Activated CD4-positive, alpha-beta T cell treated with anti-CD3 and anti-CD28 coated beads, Interleukin-10, Interleukin-2, amounts not matched to agents 100 ng/mL and 50 ng/mL, durations not matched to agents 16 hours and 8 hours (primary cell): ENCODE measurements around the gene HDHD5.
"Not testable (repeated sequence)": the region's sequence is repeated elsewhere in the genome, so short reads cannot be mapped to it uniquely, and the experiment has no call there.

Experiments
- DNase-seq: peaks from one replicate; pipeline ENCODE4 v3.0.0-alpha.2; 2020

The HDHD5 gene

GRCh38 chr22:17152971-17153370 lies 6.1 kb downstream of the HDHD5 start:
- DNase-seq = no peak

- no peak for DNase-seq
Measured at GRCh38 chr22:17152340-17152739, 6.7 kb downstream of the HDHD5 start.

- no peak for DNase-seq
Measured at GRCh38 chr22:17149076-17149815, 9.8 kb downstream of the HDHD5 start.

- not testable (repeated sequence) for DNase-seq
Measured at GRCh38 chr22:17147458-17147857, 11.6 kb downstream of the HDHD5 start.

GRCh38 chr22:17145021-17145680 lies 13.9 kb downstream of the HDHD5 start:
- no peak for DNase-seq

- no peak for DNase-seq
Measured at GRCh38 chr22:17143826-17144225, 15.3 kb downstream of the HDHD5 start.

- DNase-seq = no peak
Measured at GRCh38 chr22:17143101-17143500, 16.0 kb downstream of the HDHD5 start.

GRCh38 chr22:17140826-17141766 lies 18.0 kb downstream of the HDHD5 start:
- DNase-seq = no peak

- DNase-seq = no peak
Measured at GRCh38 chr22:17140022-17140421, 19.1 kb downstream of the HDHD5 start.

- no peak for DNase-seq
Measured at GRCh38 chr22:17138513-17138912, 20.6 kb downstream of the HDHD5 start.

- no peak for DNase-seq
Measured at GRCh38 chr22:17137861-17138425, 21.1 kb downstream of the HDHD5 start.

- DNase-seq = no peak
Measured at GRCh38 chr22:17137170-17137569, 21.9 kb downstream of the HDHD5 start.

GRCh38 chr22:17135153-17135760 lies 23.8 kb downstream of the HDHD5 start:
- no peak for DNase-seq

GRCh38 chr22:17133137-17133536 lies 25.9 kb downstream of the HDHD5 start:
- DNase-seq = no peak

GRCh38 chr22:17132112-17132511 lies 27.0 kb downstream of the HDHD5 start:
- no peak for DNase-seq

GRCh38 chr22:17131686-17132085 lies 27.4 kb downstream of the HDHD5 start:
- no peak for DNase-seq

GRCh38 chr22:17130199-17130598 lies 28.9 kb downstream of the HDHD5 start:
- DNase-seq = no peak

GRCh38 chr22:17121233-17122195 lies 37.6 kb downstream of the HDHD5 start, which contains the start of gene TMEM121B:
TSS of gene TMEM121B (minus strand) at chr22:17121360. CDS start at chr22:17121127, 233 bp downstream.
- no peak for DNase-seq

- no peak for DNase-seq
Measured at GRCh38 chr22:17120711-17121232, 38.3 kb downstream of the HDHD5 start.

- DNase-seq = peak; percentile 39
Measured at GRCh38 chr22:17120281-17120680, 38.8 kb downstream of the HDHD5 start.
